ENCODE data around the gene PRKCZ.

PRKCZ gene

GRCh38 chr1:2233468-2233867 lies 183.3 kb downstream of the PRKCZ start:
- no peak for DNase-seq

DNA sequence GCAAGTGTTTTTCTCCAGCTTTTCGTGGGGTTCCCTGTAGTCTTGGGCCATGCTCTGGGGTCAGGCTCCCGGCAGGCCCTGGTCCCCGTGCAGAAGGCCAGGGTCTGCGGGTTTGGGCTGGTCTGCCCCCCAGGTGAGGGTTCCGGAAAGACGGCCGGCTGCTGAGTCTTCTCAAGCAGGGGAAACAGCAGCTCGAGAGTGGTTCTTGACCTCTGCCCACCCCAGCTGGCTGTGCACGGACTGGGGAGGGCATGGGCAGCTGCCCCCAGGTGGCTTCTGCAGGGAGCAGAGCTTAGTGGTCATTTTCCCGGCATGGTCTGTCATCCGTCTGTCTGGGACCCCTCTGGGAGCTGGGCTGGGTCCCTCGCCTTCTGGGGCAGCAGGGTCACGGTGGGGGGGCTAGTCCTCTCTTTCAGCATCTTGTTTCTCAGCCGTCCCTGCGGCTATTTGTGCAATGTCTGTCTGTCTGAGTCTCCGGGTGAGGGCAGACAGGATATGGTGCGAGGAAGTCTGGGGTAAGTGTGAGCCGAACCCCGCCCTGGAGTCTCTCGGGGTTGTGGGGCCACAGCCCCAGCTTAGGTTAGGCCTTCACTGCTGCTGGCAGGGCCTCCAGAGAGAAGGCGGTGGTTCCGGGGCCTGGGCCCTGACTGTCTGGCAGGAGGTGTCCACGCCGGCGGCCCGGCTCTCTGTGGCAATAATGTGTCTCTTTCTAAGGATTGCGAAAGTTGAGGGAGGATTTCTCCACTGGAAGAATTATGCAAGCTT lies 184.0 kb downstream of the PRKCZ start:
- peak; percentile 48 to 68 for DNase-seq

GRCh38 chr1:2234762-2235113 lies 184.5 kb downstream of the PRKCZ start:
- DNase-seq = no peak

Measured in activated CD4-positive, alpha-beta T cell treated with anti-CD3 and anti-CD28 coated beads for 4 hours (primary cell).